Neural crest cell (in vitro differentiated cells): ENCODE results near the gene ITPR1. TPM values are rescaled to one million over a fixed set of nuclear protein-coding genes. Genes with fewer than 3 reads are reported as not detected.

Experiments
- DNase-seq: peaks from one replicate; pipeline ENCODE4 v3.0.0; 2021; ENCODE audit warnings: low read depth, mixed read lengths, low spot score
- H3K27ac Mint-ChIP-seq: one replicate; pipeline ENCODE4 v1.8.0; 2021; ENCODE audit warnings: mild to moderate bottlenecking, mixed read lengths; ENCODE audit not compliant: unreplicated experiment
- H3K27me3 Mint-ChIP-seq: 2 replicates; pipeline ENCODE4 v1.8.0; 2021; ENCODE audit warnings: low read depth, mild to moderate bottlenecking, mixed read lengths
- H3K36me3 Mint-ChIP-seq: 2 replicates; pipeline ENCODE4 v1.8.0; 2021; ENCODE audit warnings: low read depth, mild to moderate bottlenecking, mixed read lengths
- H3K4me1 Mint-ChIP-seq: 2 replicates; pipeline ENCODE4 v1.8.0; 2021; ENCODE audit warnings: mixed read lengths
- H3K4me3 Mint-ChIP-seq: one replicate; pipeline ENCODE4 v1.8.0; 2021; ENCODE audit warnings: mild to moderate bottlenecking, mixed read lengths
- H3K9me3 Mint-ChIP-seq: 2 replicates; pipeline ENCODE4 v1.8.0; 2021; ENCODE audit warnings: mixed read lengths
- total RNA-seq: library from RNA; stranded (reverse); gene quantifications from 2 replicates; pipeline ENCODE4 v1.2.1, GENCODE V29; 2021
- TF ChIP-seq, protein P1 (sequence below): fragments of 200-600 bp; sonication (generic); conservative IDR thresholded peaks from 2 replicates; pipeline ENCODE4 v1.5.0; 2021; ENCODE audit warnings: antibody characterized with exemption, mild to moderate bottlenecking

Gene ITPR1
- total RNA-seq, 1 donor from 2014 or later, result 4.8 TPM

DNA sequence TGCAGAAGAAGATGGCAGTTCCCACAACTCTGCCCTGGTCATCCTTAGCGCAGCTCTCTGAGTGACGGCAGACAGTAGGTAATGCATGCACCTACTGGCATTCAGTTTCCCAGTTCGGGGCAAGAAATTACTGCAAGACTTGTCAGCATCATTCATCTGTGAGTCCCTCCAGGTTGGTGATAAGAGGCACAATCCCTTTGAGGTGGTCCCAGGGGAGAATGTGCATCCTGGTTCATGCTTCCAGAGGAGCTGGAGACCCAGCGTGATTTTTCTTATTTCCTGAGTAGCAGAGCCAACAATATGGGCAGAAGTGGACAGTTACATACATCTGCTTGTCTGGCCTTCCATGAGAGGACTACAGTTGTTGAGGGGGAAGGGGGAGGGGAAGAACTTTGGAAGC is 250.2 kb downstream of the ITPR1 start:
- H3K27me3 Mint-ChIP-seq, result peaks cover 17% of the 10 kb centered on the region
- DNase-seq, result no peak
- peaks cover 2% of the 10 kb centered on the region for H3K36me3 Mint-ChIP-seq
- no peak overlapping the region for H3K27ac Mint-ChIP-seq
- peaks cover 3% of the 10 kb centered on the region for H3K9me3 Mint-ChIP-seq
- TF ChIP-seq, protein P1, sequence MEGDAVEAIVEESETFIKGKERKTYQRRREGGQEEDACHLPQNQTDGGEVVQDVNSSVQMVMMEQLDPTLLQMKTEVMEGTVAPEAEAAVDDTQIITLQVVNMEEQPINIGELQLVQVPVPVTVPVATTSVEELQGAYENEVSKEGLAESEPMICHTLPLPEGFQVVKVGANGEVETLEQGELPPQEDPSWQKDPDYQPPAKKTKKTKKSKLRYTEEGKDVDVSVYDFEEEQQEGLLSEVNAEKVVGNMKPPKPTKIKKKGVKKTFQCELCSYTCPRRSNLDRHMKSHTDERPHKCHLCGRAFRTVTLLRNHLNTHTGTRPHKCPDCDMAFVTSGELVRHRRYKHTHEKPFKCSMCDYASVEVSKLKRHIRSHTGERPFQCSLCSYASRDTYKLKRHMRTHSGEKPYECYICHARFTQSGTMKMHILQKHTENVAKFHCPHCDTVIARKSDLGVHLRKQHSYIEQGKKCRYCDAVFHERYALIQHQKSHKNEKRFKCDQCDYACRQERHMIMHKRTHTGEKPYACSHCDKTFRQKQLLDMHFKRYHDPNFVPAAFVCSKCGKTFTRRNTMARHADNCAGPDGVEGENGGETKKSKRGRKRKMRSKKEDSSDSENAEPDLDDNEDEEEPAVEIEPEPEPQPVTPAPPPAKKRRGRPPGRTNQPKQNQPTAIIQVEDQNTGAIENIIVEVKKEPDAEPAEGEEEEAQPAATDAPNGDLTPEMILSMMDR, result no peak
- H3K4me1 Mint-ChIP-seq, result no peaks in the 10 kb centered on the region
- H3K4me3 Mint-ChIP-seq, result no peak overlapping the region

DNA sequence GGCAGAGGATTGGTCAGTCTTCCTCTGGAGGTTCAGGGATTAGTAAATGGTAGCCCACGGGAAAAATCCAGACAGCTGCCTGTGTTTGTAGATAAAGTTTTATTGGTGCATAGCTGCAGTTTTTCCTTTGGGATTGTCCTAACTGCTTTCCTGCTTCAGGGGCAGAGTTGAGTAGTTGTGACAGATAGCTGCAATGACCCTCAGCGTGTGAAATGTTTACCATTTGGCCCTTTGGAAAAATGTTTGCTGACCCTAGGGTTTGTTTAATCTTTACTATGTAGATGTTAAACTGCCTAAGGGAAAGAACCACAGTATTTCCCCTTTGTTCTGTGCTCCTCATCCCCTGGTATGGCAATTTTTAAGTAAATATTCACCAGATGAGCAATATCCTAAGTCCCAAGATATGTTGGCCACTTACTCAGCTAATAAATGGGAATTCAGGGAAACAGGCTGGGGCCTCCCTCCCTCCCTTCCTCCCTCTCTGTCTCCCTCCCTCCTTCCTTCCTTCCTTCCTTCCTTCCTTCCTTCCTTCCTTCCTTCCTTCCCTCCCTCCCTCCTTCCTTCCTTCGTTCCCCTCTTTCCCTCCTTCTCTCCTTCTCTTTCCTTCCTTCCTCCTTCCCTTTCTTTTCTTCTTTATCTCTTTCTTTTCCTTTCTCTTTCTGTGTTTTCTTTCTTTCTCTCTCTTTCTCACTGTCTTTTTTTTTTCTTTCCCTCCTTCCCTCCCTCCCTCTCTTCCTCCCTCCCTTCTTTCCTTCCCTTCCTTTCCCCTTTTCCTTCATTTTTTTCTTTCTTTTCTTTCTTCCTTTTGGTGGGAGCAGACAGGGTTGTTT is 251.5 kb downstream of the ITPR1 start:
- no peak for DNase-seq
- no peak overlapping the region for H3K27ac Mint-ChIP-seq
- H3K9me3 Mint-ChIP-seq, result peaks cover 2% of the 10 kb centered on the region
- H3K27me3 Mint-ChIP-seq, result peaks cover 17% of the 10 kb centered on the region
- TF ChIP-seq, protein P1, result no peak
- H3K4me3 Mint-ChIP-seq, result no peak overlapping the region
- peaks cover 3% of the 10 kb centered on the region for H3K4me1 Mint-ChIP-seq
- peaks cover 2% of the 10 kb centered on the region for H3K36me3 Mint-ChIP-seq

DNA sequence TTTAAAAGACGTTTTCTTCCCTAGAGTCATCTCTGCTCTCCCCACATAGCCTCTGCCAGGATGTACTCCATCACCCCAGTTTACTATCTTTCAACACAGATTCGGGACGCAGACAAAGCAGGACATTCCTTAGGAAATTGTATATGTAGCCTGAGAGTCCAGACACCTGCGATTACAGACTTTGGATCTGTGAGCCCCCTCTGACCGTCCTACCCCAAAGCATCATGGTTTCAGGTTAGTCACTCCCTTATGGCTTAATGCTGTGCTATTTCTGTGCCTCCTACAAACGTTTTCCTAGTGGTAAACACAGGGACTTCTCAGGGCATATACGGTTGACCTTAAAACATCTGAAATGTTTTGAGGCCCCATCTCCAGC is 252.1 kb downstream of the ITPR1 start:
- peaks cover 4% of the 10 kb centered on the region for H3K4me1 Mint-ChIP-seq
- H3K27ac Mint-ChIP-seq, result no peak overlapping the region
- peaks cover 17% of the 10 kb centered on the region for H3K27me3 Mint-ChIP-seq
- peaks cover 2% of the 10 kb centered on the region for H3K36me3 Mint-ChIP-seq
- H3K9me3 Mint-ChIP-seq, result no peaks in the 10 kb centered on the region
- DNase-seq, result no peak
- TF ChIP-seq, protein P1, result no peak
- H3K4me3 Mint-ChIP-seq, result no peak overlapping the region

- H3K4me3 Mint-ChIP-seq, result no peak overlapping the region
- DNase-seq, result no peak
- peaks cover 21% of the 10 kb centered on the region for H3K27me3 Mint-ChIP-seq
- peaks cover 11% of the 10 kb centered on the region for H3K4me1 Mint-ChIP-seq
- TF ChIP-seq, protein P1, result no peak
- no peaks in the 10 kb centered on the region for H3K9me3 Mint-ChIP-seq
- no peak overlapping the region for H3K27ac Mint-ChIP-seq
- peaks cover 2% of the 10 kb centered on the region for H3K36me3 Mint-ChIP-seq
Observed at GRCh38 chr3:4746241-4746958, 253.3 kb downstream of the ITPR1 start.

DNA sequence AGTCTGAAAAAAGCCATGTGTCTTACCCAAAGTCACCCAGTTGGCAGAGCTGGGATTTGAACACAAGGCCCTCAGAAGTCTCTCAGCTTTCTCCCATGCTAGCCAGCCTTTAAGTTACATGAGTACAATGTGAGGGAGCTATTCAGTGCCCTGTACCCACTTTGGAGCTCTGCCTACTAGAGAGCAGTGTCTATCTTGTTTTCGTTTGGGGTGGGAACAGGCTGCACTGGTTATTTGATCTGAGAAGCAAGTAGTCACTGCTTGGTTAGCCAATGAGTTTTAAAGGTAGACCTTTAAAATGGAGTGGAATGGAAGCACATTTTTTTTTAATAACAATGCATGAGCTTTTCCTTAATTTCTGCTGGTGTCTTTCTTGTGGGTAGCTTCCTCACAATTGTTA is 255.0 kb downstream of the ITPR1 start:
- no peak overlapping the region for H3K4me3 Mint-ChIP-seq
- TF ChIP-seq, protein P1, result no peak
- DNase-seq, result no peak
- H3K9me3 Mint-ChIP-seq, result no peaks in the 10 kb centered on the region
- peaks cover 2% of the 10 kb centered on the region for H3K36me3 Mint-ChIP-seq
- H3K27ac Mint-ChIP-seq, result no peak overlapping the region
- peaks cover 11% of the 10 kb centered on the region for H3K4me1 Mint-ChIP-seq
- peaks cover 17% of the 10 kb centered on the region for H3K27me3 Mint-ChIP-seq
